CD14-positive monocyte (primary cell): Measurements from ENCODE around the gene COL4A1. TPM values are rescaled to one million over a fixed set of nuclear protein-coding genes. Genes with fewer than 3 reads are reported as not detected.

ENCODE experiments used
- DNase-seq, 3 donors: peaks; one replicate each; pipeline ENCODE4 v3.0.0-alpha.2; 2011 to 2022
- H2AFZ ChIP-seq: 2 replicates; pipeline ENCODE4 v1.6.0; 2012; ENCODE audit warnings: mild to moderate bottlenecking, low read depth, low read length, inconsistent platforms; ENCODE audit not compliant: insufficient read depth, poor library complexity, severe bottlenecking
- H3K27ac ChIP-seq, 2 donors: 1 replicate in 1 of 2; 2 replicates in 1 of 2; pipeline ENCODE4 v1.5.1; 2012 to 2013; ENCODE audit warnings: low read length in 2 of 2, control low read depth in 1 of 2, inconsistent platforms in 1 of 2, low read depth in 1 of 2, mild to moderate bottlenecking in 1 of 2
- H3K27me3 ChIP-seq, 2 donors: one replicate each; pipeline versions ENCODE4 v1.6.0 to v1.6.1; 2011 to 2013; ENCODE audit warnings: low read length in 2 of 2; ENCODE audit not compliant: control insufficient read depth in 2 of 2, insufficient read depth in 2 of 2
- H3K36me3 ChIP-seq, 2 donors: replicated peaks in 1 of 2; 1 replicate in 1 of 2; 2 replicates in 1 of 2; pipeline versions ENCODE4 v1.5.1 to v1.6.1; 2012 to 2013; ENCODE audit warnings: low read length in 2 of 2, control low read depth in 1 of 2, inconsistent platforms in 1 of 2, mild to moderate bottlenecking in 1 of 2; ENCODE audit not compliant: insufficient read depth in 2 of 2, control insufficient read depth in 1 of 2
- H3K4me1 ChIP-seq, 2 donors: 1 replicate in 1 of 2; 2 replicates in 1 of 2; pipeline versions ENCODE4 v1.5.1 to v1.6.1; 2012 to 2013; ENCODE audit warnings: low read length in 2 of 2, control low read depth in 1 of 2, inconsistent platforms in 1 of 2, mild to moderate bottlenecking in 1 of 2, moderate library complexity in 1 of 2; ENCODE audit not compliant: insufficient read depth in 2 of 2, control insufficient read depth in 1 of 2
- H3K4me2 ChIP-seq: replicated peaks from 2 replicates; pipeline ENCODE3; 2012; ENCODE audit warnings: low read length, moderate library complexity, mild to moderate bottlenecking; ENCODE audit not compliant: poor library complexity, severe bottlenecking; ENCODE audit errors: extremely low read depth
- H3K4me3 ChIP-seq, 3 experiments: fragments of 200-600 bp in 1 of 3; sonication (generic) in 1 of 3; replicated peaks in 1 of 3; 1 replicate in 2 of 3; 2 replicates in 1 of 3; pipeline ENCODE4 v1.5.1; 2011 to 2013; ENCODE audit warnings: low read length in 3 of 3, mild to moderate bottlenecking in 3 of 3, control low read depth in 2 of 3, low read depth in 2 of 3, inconsistent platforms in 1 of 3, moderate library complexity in 1 of 3
- H3K79me2 ChIP-seq: 2 replicates; pipeline ENCODE4 v1.6.0; 2012; ENCODE audit warnings: mild to moderate bottlenecking, control low read depth, inconsistent platforms, low read length, moderate library complexity; ENCODE audit not compliant: insufficient read depth
- H3K9ac ChIP-seq: 2 replicates; pipeline ENCODE4 v1.6.0; 2017; ENCODE audit warnings: low read length, mild to moderate bottlenecking; ENCODE audit not compliant: insufficient read depth, poor library complexity, severe bottlenecking
- H3K9me3 ChIP-seq, 2 donors: replicated peaks in 1 of 2; 1 replicate in 1 of 2; 2 replicates in 1 of 2; pipeline versions ENCODE4 v1.5.1 to v1.6.1; 2012 to 2013; ENCODE audit warnings: low read length in 2 of 2, control low read depth in 1 of 2; ENCODE audit not compliant: control insufficient read depth in 1 of 2, insufficient read depth in 1 of 2
- H4K20me1 ChIP-seq: 2 replicates; pipeline ENCODE4 v1.6.0; 2012; ENCODE audit warnings: mild to moderate bottlenecking, low read length, control low read depth, moderate library complexity; ENCODE audit not compliant: insufficient read depth
- H3K27ac Mint-ChIP-seq, 7 donors: one replicate each; pipeline ENCODE4 v1.8.0; 2020; ENCODE audit warnings: mild to moderate bottlenecking in 7 of 7, mixed read lengths in 7 of 7, moderate library complexity in 6 of 7, inconsistent platforms in 2 of 7
- H3K27me3 Mint-ChIP-seq, 3 donors: one replicate each; pipeline ENCODE4 v1.8.0; 2021 to 2022; ENCODE audit warnings: low read depth in 3 of 3, mild to moderate bottlenecking in 3 of 3, mixed read lengths in 3 of 3, moderate library complexity in 3 of 3, inconsistent platforms in 1 of 3
- H3K36me3 Mint-ChIP-seq, 2 donors: one replicate each; pipeline ENCODE4 v1.8.0; 2020; ENCODE audit warnings: mixed read lengths in 2 of 2, inconsistent platforms in 1 of 2, mild to moderate bottlenecking in 1 of 2
- H3K4me1 Mint-ChIP-seq: one replicate; pipeline ENCODE4 v1.8.0; 2020; ENCODE audit warnings: mild to moderate bottlenecking, mixed read lengths
- H3K4me3 Mint-ChIP-seq, 2 donors: one replicate each; pipeline ENCODE4 v1.8.0; 2020; ENCODE audit warnings: mild to moderate bottlenecking in 2 of 2, mixed read lengths in 2 of 2, moderate library complexity in 1 of 2
- H3K9me3 Mint-ChIP-seq, 7 donors: one replicate each; pipeline ENCODE4 v1.8.0; 2020 to 2022; ENCODE audit warnings: mixed read lengths in 7 of 7, mild to moderate bottlenecking in 6 of 7, moderate library complexity in 6 of 7, inconsistent platforms in 2 of 7
- WGBS: methylation state at CpG from one replicate; pipeline ENCODE4 v1.1.5; 2013; ENCODE audit warnings: missing lambda C conversion rate; ENCODE audit not compliant: insufficient coverage; 5-methylcytosine and 5-hydroxymethylcytosine counted together
- intact Hi-C, 2 donors: fragments of 100-400 bp; cut with micrococcal nuclease; formaldehyde crosslinking; loops; one replicate each; pipeline versions ENCODE4 v1.15.0 to v1.15.1; 2023
- polyA plus RNA-seq, 3 donors: library from polyadenylated mRNA; depleted of rRNA in 1 of 3; unstranded in 2 of 3; stranded (reverse) in 1 of 3; fragments of 300-500 nt in 2 of 3; fragments of >200 nt in 1 of 3; fragmentation: Illumina TruSeq in 2 of 3; gene quantifications; 1 replicate in 2 of 3; 2 replicates in 1 of 3; pipeline ENCODE4 v1.2.3, GENCODE V29; 2012 to 2021
- TF ChIP-seq, protein P1 (sequence below): fragments of 200-600 bp; IDR thresholded peaks from one replicate; pipeline ENCODE4 v1.8.0; 2022; ENCODE audit warnings: antibody characterized with exemption, mild to moderate bottlenecking

The COL4A1 gene
- polyA plus RNA-seq, 3 donors = 0.16 to 0.25 TPM; not detected in 1

DNA sequence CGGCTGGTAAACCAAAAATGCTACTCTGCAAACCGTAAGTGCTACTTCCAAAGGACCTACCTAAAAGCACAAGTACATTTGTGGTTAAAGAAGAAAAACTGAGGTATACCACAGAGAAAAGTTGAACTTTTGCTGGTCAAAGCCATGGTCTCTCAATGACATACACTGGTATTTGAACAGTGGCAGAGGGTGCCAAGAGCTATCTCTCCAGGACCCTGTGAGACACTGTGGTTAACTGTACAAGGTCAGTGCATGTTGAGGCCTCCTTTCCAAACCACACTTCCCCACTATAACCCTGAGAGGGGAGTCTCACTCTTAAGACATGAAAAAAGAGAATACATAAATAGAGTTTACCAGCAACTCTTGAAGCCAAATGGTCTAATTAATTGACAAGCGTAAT is 49.5 kb downstream of the COL4A1 start:
- no peak for DNase-seq
- no peaks in the 10 kb centered on the region for H3K36me3 Mint-ChIP-seq
- H3K27me3 ChIP-seq = peaks cover 0 to 2% of the 10 kb centered on the region in 2 donors
- peaks cover 0 to 5% (median 4%) of the 10 kb centered on the region in 7 donors for H3K9me3 Mint-ChIP-seq
- H3K27me3 Mint-ChIP-seq = peaks cover 19 to 25% (median 20%) of the 10 kb centered on the region in 3 donors
- no peaks in the 10 kb centered on the region for H3K79me2 ChIP-seq
- no peak overlapping the region for H3K27ac Mint-ChIP-seq
- no peaks in the 10 kb centered on the region for H3K36me3 ChIP-seq
- TF ChIP-seq, protein P1, sequence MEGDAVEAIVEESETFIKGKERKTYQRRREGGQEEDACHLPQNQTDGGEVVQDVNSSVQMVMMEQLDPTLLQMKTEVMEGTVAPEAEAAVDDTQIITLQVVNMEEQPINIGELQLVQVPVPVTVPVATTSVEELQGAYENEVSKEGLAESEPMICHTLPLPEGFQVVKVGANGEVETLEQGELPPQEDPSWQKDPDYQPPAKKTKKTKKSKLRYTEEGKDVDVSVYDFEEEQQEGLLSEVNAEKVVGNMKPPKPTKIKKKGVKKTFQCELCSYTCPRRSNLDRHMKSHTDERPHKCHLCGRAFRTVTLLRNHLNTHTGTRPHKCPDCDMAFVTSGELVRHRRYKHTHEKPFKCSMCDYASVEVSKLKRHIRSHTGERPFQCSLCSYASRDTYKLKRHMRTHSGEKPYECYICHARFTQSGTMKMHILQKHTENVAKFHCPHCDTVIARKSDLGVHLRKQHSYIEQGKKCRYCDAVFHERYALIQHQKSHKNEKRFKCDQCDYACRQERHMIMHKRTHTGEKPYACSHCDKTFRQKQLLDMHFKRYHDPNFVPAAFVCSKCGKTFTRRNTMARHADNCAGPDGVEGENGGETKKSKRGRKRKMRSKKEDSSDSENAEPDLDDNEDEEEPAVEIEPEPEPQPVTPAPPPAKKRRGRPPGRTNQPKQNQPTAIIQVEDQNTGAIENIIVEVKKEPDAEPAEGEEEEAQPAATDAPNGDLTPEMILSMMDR = no peak
- H3K9ac ChIP-seq = no peak overlapping the region
- H3K4me3 ChIP-seq = no peak overlapping the region
- intact Hi-C loops = no loop called here
- H2AFZ ChIP-seq = no peak overlapping the region
- H3K4me2 ChIP-seq = no peak overlapping the region
- no peaks in the 10 kb centered on the region for H3K4me1 Mint-ChIP-seq
- no peaks in the 10 kb centered on the region for H3K4me1 ChIP-seq
- H3K27ac ChIP-seq = no peak overlapping the region
- H3K4me3 Mint-ChIP-seq = no peak overlapping the region
- WGBS = no CpG with 5 or more reads among the region's 3 CpGs
- H4K20me1 ChIP-seq = no peaks in the 10 kb centered on the region
- no peaks in the 10 kb centered on the region for H3K9me3 ChIP-seq

DNA sequence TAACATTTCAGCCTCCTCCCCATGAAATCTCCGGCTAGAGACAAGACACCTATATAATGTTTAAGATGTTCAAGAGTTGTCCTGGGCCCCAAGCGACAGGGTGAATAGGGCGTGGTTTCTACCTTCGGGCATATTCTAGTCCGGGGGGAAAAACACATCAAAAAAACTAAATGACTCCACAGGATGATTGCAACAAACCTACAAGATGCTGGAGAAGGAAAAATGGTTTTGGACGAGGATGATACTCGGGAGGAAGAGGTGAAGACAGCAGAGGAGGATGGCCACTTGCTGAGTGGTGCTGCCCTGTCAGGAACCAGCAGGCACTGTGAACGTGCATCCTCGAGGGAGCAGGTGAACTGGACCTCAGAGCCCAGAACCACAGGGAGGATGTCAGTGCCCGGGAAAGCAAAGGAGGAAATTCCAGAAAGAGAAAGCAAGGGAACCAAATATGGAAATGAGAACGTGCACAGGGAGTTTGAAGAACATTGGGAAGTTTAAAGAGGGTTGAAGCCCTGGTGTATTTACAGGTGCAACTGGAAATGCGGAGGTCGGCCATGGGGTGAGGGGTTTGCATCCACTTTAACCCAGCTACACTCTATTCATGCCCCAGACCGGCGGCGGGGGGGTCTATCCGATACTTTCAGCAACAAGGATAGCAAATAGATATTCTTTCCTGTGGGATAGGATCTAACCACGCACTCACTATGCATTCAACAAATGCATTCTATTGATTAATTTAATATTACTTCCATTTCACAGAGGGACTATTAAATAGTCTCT is 50.6 kb downstream of the COL4A1 start:
- no peaks in the 10 kb centered on the region for H3K79me2 ChIP-seq
- no peaks in the 10 kb centered on the region for H3K4me1 Mint-ChIP-seq
- H4K20me1 ChIP-seq = no peaks in the 10 kb centered on the region
- no peaks in the 10 kb centered on the region for H3K36me3 ChIP-seq
- H3K9ac ChIP-seq = no peak overlapping the region
- no peak overlapping the region for H3K27ac ChIP-seq
- no peak overlapping the region for H3K27ac Mint-ChIP-seq
- peaks cover 15 to 19% (median 15%) of the 10 kb centered on the region in 3 donors for H3K27me3 Mint-ChIP-seq
- H2AFZ ChIP-seq = no peak overlapping the region
- no peaks in the 10 kb centered on the region for H3K4me1 ChIP-seq
- no peaks in the 10 kb centered on the region for H3K36me3 Mint-ChIP-seq
- WGBS = 90% methylated on average over 5 of the region's 18 CpGs
- intact Hi-C loops = no loop called here
- peaks cover 0 to 5% (median 4%) of the 10 kb centered on the region in 7 donors for H3K9me3 Mint-ChIP-seq
- TF ChIP-seq, protein P1 = no peak
- no peak overlapping the region for H3K4me3 ChIP-seq
- H3K9me3 ChIP-seq = no peaks in the 10 kb centered on the region
- H3K27me3 ChIP-seq = peaks cover 0 to 2% of the 10 kb centered on the region in 2 donors
- H3K4me2 ChIP-seq = no peak overlapping the region
- H3K4me3 Mint-ChIP-seq = peak overlapping the region in 1 of 2 donors; percentile 64
- no peak for DNase-seq
